Spleen (tissue), 11 donors: ENCODE data around the gene EIF4E. TPM values are rescaled to one million over a fixed set of nuclear protein-coding genes. Genes with fewer than 3 reads are reported as not detected.
"Not testable (repeated sequence)": the region's sequence is repeated elsewhere in the genome, so short reads cannot be mapped to it uniquely, and the experiment has no call there.

Experiments used
- DNase-seq: peaks from one replicate; pipeline ENCODE4 v3.0.0-alpha.2; 2020
- H3K27ac ChIP-seq, 8 donors: fragments of 200-600 bp; sonication (generic) in 7 of 8; 1 replicate in 4 of 8; 2 replicates in 4 of 8; pipeline versions ENCODE4 v1.5.0 to v1.8.0; 2016 to 2021; ENCODE audit warnings: inconsistent platforms in 4 of 8, mild to moderate bottlenecking in 4 of 8, moderate library complexity in 1 of 8
- H3K27me3 ChIP-seq, 7 donors: fragments of 200-600 bp; sonication (generic) in 6 of 7; replicated peaks in 1 of 7; 1 replicate in 4 of 7; 2 replicates in 3 of 7; pipeline versions ENCODE4 v1.5.0 to v1.8.0; 2016 to 2021; ENCODE audit warnings: inconsistent platforms in 3 of 7, mild to moderate bottlenecking in 1 of 7
- H3K36me3 ChIP-seq, 6 donors: fragments of 200-600 bp; sonication (generic) in 5 of 6; 1 replicate in 4 of 6; 2 replicates in 2 of 6; pipeline versions ENCODE4 v1.5.0 to v1.8.0; 2016 to 2021; ENCODE audit warnings: inconsistent platforms in 2 of 6
- H3K4me1 ChIP-seq, 6 donors: fragments of 200-600 bp; sonication (generic) in 5 of 6; 1 replicate in 3 of 6; 2 replicates in 3 of 6; pipeline versions ENCODE4 v1.5.0 to v1.8.0; 2016 to 2021; ENCODE audit warnings: inconsistent platforms in 3 of 6
- H3K4me3 ChIP-seq, 8 donors: fragments of 200-600 bp; sonication (generic) in 7 of 8; 1 replicate in 4 of 8; 2 replicates in 4 of 8; pipeline versions ENCODE4 v1.5.0 to v1.8.0; 2016 to 2021; ENCODE audit warnings: inconsistent platforms in 4 of 8, mild to moderate bottlenecking in 4 of 8, moderate library complexity in 2 of 8
- H3K9me3 ChIP-seq, 8 donors: fragments of 200-600 bp; sonication (generic) in 7 of 8; 1 replicate in 4 of 8; 2 replicates in 4 of 8; pipeline versions ENCODE4 v1.5.0 to v1.8.0; 2016 to 2021; ENCODE audit warnings: inconsistent platforms in 4 of 8
- POLR2A ChIP-seq, 3 donors: fragments of 450-650 bp; IDR thresholded peaks; one replicate each; pipeline ENCODE4 v1.5.1; 2017; ENCODE audit warnings: antibody characterized with exemption in 3 of 3, mild to moderate bottlenecking in 1 of 3
- POLR2AphosphoS5 ChIP-seq, 3 donors: sonication (generic); formaldehyde crosslinking; IDR thresholded peaks; one replicate each; pipeline ENCODE4 v1.5.1; 2017; ENCODE audit warnings: antibody characterized with exemption in 3 of 3
- WGBS, 5 donors: extraction: QIAGEN DNeasy Blood & Tissue Kit in 3 of 5; methylation state at CpG; one replicate each; pipeline versions ENCODE4 v1.1.5 to v1.1.7; 2013 to 2018; 5-methylcytosine and 5-hydroxymethylcytosine counted together
- intact Hi-C: fragments of 100-400 bp; cut with DNase I; formaldehyde crosslinking; loops from one replicate; pipeline ENCODE4 v1.15.0; 2023; ENCODE audit warnings: low total_unique reads
- polyA plus RNA-seq, 3 donors: library from polyadenylated mRNA; stranded (reverse); fragments of 200-250 nt; gene quantifications; one replicate each; pipeline ENCODE4 v1.2.1, GENCODE V29; 2013
- total RNA-seq, 7 donors: library from RNA; depleted of rRNA in 3 of 7; stranded (reverse); fragments of >200 nt in 3 of 7; fragmentation: NEBNext Ultra II Directional in 4 of 7; extraction: Animal tissue kit (Norgen Biotek cat#: 25700) in 4 of 7; gene quantifications; one replicate each; pipeline versions ENCODE4 v1.1.0 to v1.2.1, GENCODE V29; 2016 to 2021
- TF ChIP-seq, protein P1 (sequence below), 11 experiments: fragments of 200-600 bp in 7 of 11; fragments of 450-650 bp in 4 of 11; sonication (generic) in 4 of 11; IDR thresholded peaks in 8 of 11; conservative IDR thresholded peaks in 3 of 11; 1 replicate in 7 of 11; 2 replicates in 4 of 11; pipeline versions ENCODE4 v1.4.0 to v1.8.0; 2016 to 2021; ENCODE audit warnings: antibody characterized with exemption in 11 of 11, inconsistent platforms in 4 of 11, mild to moderate bottlenecking in 1 of 11
- donor health status: healthy with polysubstance abuse.
- donor health status: DM: no; HTN: no; CAD: no; lungs with moderate emphysema.
- donor health status: DM: no; HTN: no; CAD: no.
- donor health status: Bipolar disorder and iron deficiency.
- donor health status: healthy.
- donor health status: DM: no; HTN: no; CAD: no.
- donor health status: DM: yes; HTN: yes; CAD: no.

EIF4E gene
- total and polyA plus RNA-seq, 10 donors = 14.4 to 86.5 (median 64.9) TPM

DNA sequence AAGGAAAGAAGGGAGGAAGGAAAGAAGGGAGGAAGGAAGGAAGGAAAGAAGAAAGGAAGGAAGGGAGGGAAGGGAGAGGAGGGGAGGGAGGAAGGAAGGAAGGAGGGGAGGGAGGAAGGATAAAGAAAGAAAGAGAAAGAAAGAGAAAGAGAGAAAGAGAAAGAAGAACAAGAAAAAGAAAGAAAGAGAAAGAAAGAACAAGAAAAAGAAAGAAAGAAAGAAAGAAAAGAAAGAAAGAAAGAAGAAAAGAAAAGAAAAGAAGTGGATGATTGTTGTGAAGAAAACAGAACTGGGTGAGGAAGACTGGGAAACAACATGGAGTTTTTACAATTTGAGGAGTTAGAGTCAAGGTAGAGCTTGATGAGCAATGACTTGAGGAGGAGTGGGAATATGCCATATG lies 78.0 kb downstream of the EIF4E start:
- intact Hi-C loops = no loop called here
- Histone ChIP-seq H3K27me3 (peaks cover 0 to 7% (median 0%) of the 10 kb centered on the region in 7 donors), H3K27ac (no peak overlapping the region), H3K36me3 (no peaks in the 10 kb centered on the region), H3K4me3 (no peak overlapping the region), H3K9me3 (peaks cover 0 to 20% (median 13%) of the 10 kb centered on the region in 8 donors), H3K4me1 (no peaks in the 10 kb centered on the region)
- DNase-seq = no peak
- no peak for TF ChIP-seq POLR2AphosphoS5 (IDR thresholded peaks at IDR 0.05)
- TF ChIP-seq POLR2A (IDR thresholded peaks at IDR 0.05) = no peak
- TF ChIP-seq, protein P1, sequence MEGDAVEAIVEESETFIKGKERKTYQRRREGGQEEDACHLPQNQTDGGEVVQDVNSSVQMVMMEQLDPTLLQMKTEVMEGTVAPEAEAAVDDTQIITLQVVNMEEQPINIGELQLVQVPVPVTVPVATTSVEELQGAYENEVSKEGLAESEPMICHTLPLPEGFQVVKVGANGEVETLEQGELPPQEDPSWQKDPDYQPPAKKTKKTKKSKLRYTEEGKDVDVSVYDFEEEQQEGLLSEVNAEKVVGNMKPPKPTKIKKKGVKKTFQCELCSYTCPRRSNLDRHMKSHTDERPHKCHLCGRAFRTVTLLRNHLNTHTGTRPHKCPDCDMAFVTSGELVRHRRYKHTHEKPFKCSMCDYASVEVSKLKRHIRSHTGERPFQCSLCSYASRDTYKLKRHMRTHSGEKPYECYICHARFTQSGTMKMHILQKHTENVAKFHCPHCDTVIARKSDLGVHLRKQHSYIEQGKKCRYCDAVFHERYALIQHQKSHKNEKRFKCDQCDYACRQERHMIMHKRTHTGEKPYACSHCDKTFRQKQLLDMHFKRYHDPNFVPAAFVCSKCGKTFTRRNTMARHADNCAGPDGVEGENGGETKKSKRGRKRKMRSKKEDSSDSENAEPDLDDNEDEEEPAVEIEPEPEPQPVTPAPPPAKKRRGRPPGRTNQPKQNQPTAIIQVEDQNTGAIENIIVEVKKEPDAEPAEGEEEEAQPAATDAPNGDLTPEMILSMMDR (IDR thresholded peaks at IDR 0.05 in 8 of 11, conservative IDR thresholded peaks at IDR 0.05 in 3 of 11) = no peak

DNA sequence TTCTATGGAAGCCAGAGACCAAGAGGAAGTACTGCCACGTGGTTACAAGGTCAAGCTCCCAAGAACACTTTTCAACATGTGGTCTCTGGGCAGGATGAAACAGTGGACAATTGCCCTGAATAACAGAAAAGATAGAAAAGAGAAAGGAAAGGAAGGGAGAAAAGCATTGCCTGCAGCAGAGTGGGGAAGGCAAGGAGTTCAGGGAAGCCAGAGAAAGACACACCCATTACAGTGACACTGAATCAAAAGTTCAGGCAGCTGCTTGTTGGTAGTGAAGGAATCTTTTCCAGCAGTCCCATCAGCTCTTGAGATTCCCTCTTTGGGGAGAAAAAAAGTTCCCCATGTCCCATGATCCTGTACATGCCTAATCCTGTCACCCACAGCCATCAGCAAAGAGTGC lies 80.5 kb downstream of the EIF4E start:
- Histone ChIP-seq H3K36me3 (no peaks in the 10 kb centered on the region), H3K27me3 (peaks cover 0 to 7% (median 0%) of the 10 kb centered on the region in 7 donors), H3K27ac (no peak overlapping the region), H3K4me1 (no peaks in the 10 kb centered on the region), H3K9me3 (peaks cover 0 to 29% (median 18%) of the 10 kb centered on the region in 8 donors), H3K4me3 (no peak overlapping the region)
- TF ChIP-seq POLR2A (IDR thresholded peaks at IDR 0.05) (no peak), POLR2AphosphoS5 (IDR thresholded peaks at IDR 0.05) (no peak)
- TF ChIP-seq, protein P1 (IDR thresholded peaks at IDR 0.05 in 8 of 11, conservative IDR thresholded peaks at IDR 0.05 in 3 of 11) = no peak
- 36 to 67% (median 59%) methylated on average over 1 of the region's 1 CpG for WGBS, 5 donors
- intact Hi-C loops = no loop called here
- no peak for DNase-seq

DNA sequence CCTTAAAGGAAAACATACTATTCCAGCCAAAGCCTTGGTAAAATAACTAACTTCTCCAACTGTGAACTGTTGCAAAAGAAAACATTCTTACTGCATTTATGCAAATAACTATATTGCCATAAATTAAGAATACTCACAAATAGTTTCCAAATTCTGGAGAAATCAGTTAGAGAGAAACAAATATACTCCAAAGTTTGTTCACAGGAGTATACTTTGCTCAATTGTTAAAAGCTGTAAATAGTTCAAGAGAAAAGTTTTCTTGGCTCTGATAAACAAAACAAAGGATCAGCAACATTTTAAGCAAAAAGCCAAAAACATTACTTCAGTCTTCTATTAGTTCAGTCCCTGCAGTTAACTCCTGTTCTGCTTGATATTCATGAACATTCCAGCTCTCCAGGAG lies 83.0 kb downstream of the EIF4E start:
- TF ChIP-seq POLR2AphosphoS5 (IDR thresholded peaks at IDR 0.05) (no peak), POLR2A (IDR thresholded peaks at IDR 0.05) (no peak)
- TF ChIP-seq, protein P1 (IDR thresholded peaks at IDR 0.05 in 8 of 11, conservative IDR thresholded peaks at IDR 0.05 in 3 of 11) = no peak
- H3K4me1 ChIP-seq = no peaks in the 10 kb centered on the region
- intact Hi-C loops = no loop called here
- no peak overlapping the region for H3K27ac ChIP-seq
- no peak overlapping the region for H3K4me3 ChIP-seq
- no peak for DNase-seq
- H3K36me3 ChIP-seq = no peaks in the 10 kb centered on the region
- H3K9me3 ChIP-seq = peaks cover 0 to 29% (median 18%) of the 10 kb centered on the region in 8 donors
- H3K27me3 ChIP-seq = no peaks in the 10 kb centered on the region

DNA sequence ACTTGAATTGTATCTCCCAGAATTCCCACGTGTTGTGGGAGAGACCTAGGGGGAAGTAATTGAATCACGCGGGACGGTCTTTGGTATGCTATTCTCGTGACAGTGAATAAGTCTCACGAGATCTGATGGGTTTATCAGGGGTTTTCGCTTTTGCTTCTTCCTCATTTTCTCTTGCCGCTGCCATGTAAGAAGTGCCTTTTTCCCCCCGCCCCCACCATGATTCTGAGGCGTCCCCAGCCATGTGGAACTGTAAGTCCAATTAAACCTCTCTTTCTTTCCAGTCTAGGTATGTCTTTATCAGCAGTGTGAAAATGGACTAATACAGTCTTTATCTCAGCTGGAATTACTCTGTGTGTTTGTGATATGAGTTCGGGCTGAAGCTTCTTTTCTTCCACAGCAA lies 86.0 kb downstream of the EIF4E start:
- H3K4me3 ChIP-seq, H3K4me1 ChIP-seq, intact Hi-C loops, DNase-seq, H3K27ac ChIP-seq, H3K36me3 ChIP-seq, H3K27me3 ChIP-seq: not testable (repeated sequence)
- H3K9me3 ChIP-seq = peaks cover 0 to 29% (median 18%) of the 10 kb centered on the region in 8 donors
- 81 to 91% (median 86%) methylated on average over 11 of the region's 11 CpGs for WGBS, 5 donors

DNA sequence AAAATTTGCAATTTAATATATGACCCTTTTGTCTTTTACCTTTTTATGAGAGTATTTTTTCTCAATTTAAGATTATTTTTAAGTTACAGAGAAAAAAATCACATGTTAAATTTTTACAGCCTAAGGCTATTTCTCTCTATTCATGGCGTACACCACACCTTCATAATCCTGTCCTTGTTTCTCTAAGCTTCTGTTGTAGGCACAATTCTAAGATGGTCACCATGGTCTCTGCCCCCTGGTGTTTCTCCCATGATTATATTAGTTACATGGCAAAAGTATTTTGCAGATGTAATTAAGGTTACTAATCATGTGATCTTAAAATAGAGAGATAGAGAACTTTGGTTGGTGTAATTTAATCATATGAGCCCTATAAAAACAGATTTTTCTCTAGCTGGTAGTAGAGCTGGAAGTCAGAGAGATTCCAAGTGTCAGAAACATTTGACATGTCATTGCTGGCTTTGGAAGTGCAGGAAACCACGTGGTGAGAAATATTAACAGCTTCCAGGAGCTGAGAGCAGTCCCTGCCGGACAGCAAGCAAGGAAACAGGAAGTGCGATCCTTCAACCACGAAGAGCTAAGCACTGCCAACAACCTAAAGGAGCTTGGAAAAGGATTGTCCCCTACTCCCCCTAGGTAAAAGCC lies 89.8 kb downstream of the EIF4E start:
- TF ChIP-seq, protein P1 (IDR thresholded peaks at IDR 0.05 in 8 of 11, conservative IDR thresholded peaks at IDR 0.05 in 3 of 11) = no peak
- TF ChIP-seq POLR2AphosphoS5 (IDR thresholded peaks at IDR 0.05) (no peak), POLR2A (IDR thresholded peaks at IDR 0.05) (no peak)
- 36 to 47% (median 43%) methylated on average over 5 of the region's 5 CpGs for WGBS, 5 donors
- no peak overlapping the region for H3K4me3 ChIP-seq

More for the DNA sequence above, 89.8 kb downstream of the EIF4E start:
- Histone ChIP-seq H3K36me3 (no peaks in the 10 kb centered on the region), H3K27me3 (no peaks in the 10 kb centered on the region), H3K4me1 (no peaks in the 10 kb centered on the region), H3K27ac (no peak overlapping the region), H3K9me3 (no peaks in the 10 kb centered on the region)
- DNase-seq = no peak
- intact Hi-C loops = no loop called here
